ENCODE measurements around the gene LRRC74B. TPM values are rescaled to one million over a fixed set of nuclear protein-coding genes. Genes with fewer than 3 reads are reported as not detected.
"Not testable (repeated sequence)": the region's sequence is repeated elsewhere in the genome, so short reads cannot be mapped to it uniquely, and the experiment has no call there.

LRRC74B gene
- polyA plus RNA-seq, 1 of the 3 experiments (the other 2 are of a cell fraction): 0.03 TPM

DNA sequence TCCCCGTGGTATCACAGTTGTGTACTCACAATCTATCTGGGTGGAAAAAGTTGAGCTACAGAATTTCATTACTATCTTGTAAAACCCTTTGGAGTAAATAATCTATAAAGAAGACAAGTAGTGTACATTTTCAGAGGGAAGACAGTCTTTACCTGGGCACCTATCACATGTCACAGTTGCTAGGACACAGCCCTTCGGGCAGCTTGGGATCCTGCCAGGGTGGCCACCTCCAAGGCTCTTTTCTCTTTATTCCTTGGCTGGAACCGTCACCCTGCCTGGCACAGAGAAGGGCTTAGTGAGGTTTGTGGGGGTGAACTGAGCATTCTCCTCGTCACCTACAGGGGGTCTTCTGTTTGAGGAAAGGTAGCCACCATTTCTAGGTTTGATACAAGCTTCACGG lies 23.6 kb downstream of the LRRC74B start:
- 52% methylated on average over 3 of the region's 5 CpGs for WGBS (ENCODE audit: low lambda C conversion rate)
- no peak overlapping the region for H3K4me3 ChIP-seq (ENCODE audit: low read depth in 2 of 2, low read length in 1 of 2)
- no peaks in the 10 kb centered on the region for H3K36me3 ChIP-seq (replicated peaks in 1 of 2; ENCODE audit: control insufficient read depth in 1 of 2, insufficient read depth in 2 of 2, low read length in 1 of 2)
- H2AFZ ChIP-seq (ENCODE audit: low read depth): no peak overlapping the region
- no peaks in the 10 kb centered on the region for H3K9me3 ChIP-seq
- TF ChIP-seq, protein P1, sequence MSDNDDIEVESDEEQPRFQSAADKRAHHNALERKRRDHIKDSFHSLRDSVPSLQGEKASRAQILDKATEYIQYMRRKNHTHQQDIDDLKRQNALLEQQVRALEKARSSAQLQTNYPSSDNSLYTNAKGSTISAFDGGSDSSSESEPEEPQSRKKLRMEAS (IDR thresholded peaks at IDR 0.05; ENCODE audit: low read depth): no peak
- no peak for TF ChIP-seq ELF1 (IDR thresholded peaks at IDR 0.05)
- no peaks in the 10 kb centered on the region for H3K4me1 ChIP-seq (ENCODE audit: control insufficient read depth in 1 of 2, insufficient read depth in 2 of 2, low read depth in 1 of 2, low read length in 1 of 2)
- no peak overlapping the region for H3K9ac ChIP-seq
- ChIA-PET CTCF (no interaction called here), POLR2A (no interaction called here)
- H3K79me2 ChIP-seq (ENCODE audit: insufficient read depth): no peaks in the 10 kb centered on the region
- H4K20me1 ChIP-seq (ENCODE audit: insufficient read depth): no peaks in the 10 kb centered on the region
- DNase-seq: no peak
- H3K9me2 ChIP-seq: no peaks in the 10 kb centered on the region
- peaks cover 2% of the 10 kb centered on the region for H3F3A ChIP-seq (replicated peaks; ENCODE audit: insufficient read depth)
- no peak overlapping the region for H3K4me2 ChIP-seq
- no peaks in the 10 kb centered on the region for H3K27me3 ChIP-seq (ENCODE audit: insufficient read depth)
- H3K27ac ChIP-seq (ENCODE audit: low read depth in 2 of 2, low read length in 1 of 2): no peak overlapping the region

- CTCF ChIA-PET: interaction anchor here (1.8 kb wide), 1 partner anchor 32 kb away, joined by 5 read pairs; no protein-coding TSS in a partner anchor
- H3K79me2 ChIP-seq (ENCODE audit: insufficient read depth): no peaks in the 10 kb centered on the region
- no peaks in the 10 kb centered on the region for H3K9me2 ChIP-seq
- no peaks in the 10 kb centered on the region for H3K9me3 ChIP-seq
- no peak overlapping the region for H3K27ac ChIP-seq (ENCODE audit: low read depth in 2 of 2, low read length in 1 of 2)
- H3K36me3 ChIP-seq (replicated peaks in 1 of 2; ENCODE audit: control insufficient read depth in 1 of 2, insufficient read depth in 2 of 2, low read length in 1 of 2): no peaks in the 10 kb centered on the region
- no peaks in the 10 kb centered on the region for H3K27me3 ChIP-seq (ENCODE audit: insufficient read depth)
- DNase-seq: no peak
- no peaks in the 10 kb centered on the region for H3K4me1 ChIP-seq (ENCODE audit: control insufficient read depth in 1 of 2, insufficient read depth in 2 of 2, low read depth in 1 of 2, low read length in 1 of 2)
- H3K4me3 ChIP-seq (ENCODE audit: low read depth in 2 of 2, low read length in 1 of 2): no peak overlapping the region
- POLR2A ChIA-PET: no interaction called here
- no peak for TF ChIP-seq REST (IDR thresholded peaks at IDR 0.05; ENCODE audit: low read depth, low read length)
- TF ChIP-seq, protein P1 (IDR thresholded peaks at IDR 0.05; ENCODE audit: low read depth): no peak
- no peak for TF ChIP-seq YY1 (IDR thresholded peaks at IDR 0.05; ENCODE audit: low read depth)
- TF ChIP-seq MEF2A (IDR thresholded peaks at IDR 0.05; ENCODE audit: borderline replicate concordance, low read depth): no peak
- TF ChIP-seq CHD2 (IDR thresholded peaks at IDR 0.05; ENCODE audit: low read length, partially characterized antibody): no peak
- TF ChIP-seq EP300 (IDR thresholded peaks at IDR 0.05; ENCODE audit: borderline replicate concordance in 1 of 2, low read depth in 1 of 2, low read length in 1 of 2): no peak
- no peak for TF ChIP-seq NFIC (IDR thresholded peaks at IDR 0.05; ENCODE audit: borderline replicate concordance)
- no peak for TF ChIP-seq TCF12 (IDR thresholded peaks at IDR 0.05)
- TF ChIP-seq FOXJ3 (CRISPR knock-in tag; IDR thresholded peaks at IDR 0.05): no peak
- TF ChIP-seq POLR2AphosphoS5 (IDR thresholded peaks at IDR 0.05; ENCODE audit: low read depth, low read length): no peak
- no peak overlapping the region for H3K4me2 ChIP-seq
- 69% methylated on average over 12 of the region's 17 CpGs for WGBS (ENCODE audit: low lambda C conversion rate)
- no peak overlapping the region for H3K9ac ChIP-seq
- no peak overlapping the region for H2AFZ ChIP-seq (ENCODE audit: low read depth)
- peaks cover 4% of the 10 kb centered on the region for H3F3A ChIP-seq (replicated peaks; ENCODE audit: insufficient read depth)
- no peaks in the 10 kb centered on the region for H4K20me1 ChIP-seq (ENCODE audit: insufficient read depth)
These were observed 25.2 kb downstream of the LRRC74B start for GRCh38 chr22:21070690-21071615.

DNA sequence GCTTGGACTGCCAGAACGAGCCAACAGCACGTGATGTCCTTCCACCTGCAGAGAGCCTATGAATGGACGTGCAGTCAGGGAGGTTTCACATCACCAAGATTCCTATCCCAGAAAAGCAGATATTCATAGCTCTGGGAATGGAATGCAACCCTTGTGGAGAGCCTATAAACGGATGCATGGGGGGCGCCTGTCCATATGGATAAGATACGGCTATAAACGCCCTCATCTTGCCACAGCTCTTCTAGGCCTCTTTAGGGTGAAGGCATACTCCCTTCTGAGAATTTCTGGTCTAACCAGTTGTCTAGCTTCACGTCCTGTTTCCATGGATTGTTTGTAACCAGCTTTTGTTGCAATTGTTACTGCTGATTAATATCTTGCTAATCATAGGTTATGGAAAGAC lies 26.1 kb downstream of the LRRC74B start:
- H3K4me2 ChIP-seq; H3K79me2 ChIP-seq (ENCODE audit: insufficient read depth); POLR2A ChIA-PET; H4K20me1 ChIP-seq (ENCODE audit: insufficient read depth); H3K27ac ChIP-seq (ENCODE audit: low read depth in 2 of 2, low read length in 1 of 2); H3K9ac ChIP-seq; H3K9me3 ChIP-seq; H3K4me1 ChIP-seq (ENCODE audit: control insufficient read depth in 1 of 2, insufficient read depth in 2 of 2, low read depth in 1 of 2, low read length in 1 of 2); H3K4me3 ChIP-seq (ENCODE audit: low read depth in 2 of 2, low read length in 1 of 2); H3K27me3 ChIP-seq (ENCODE audit: insufficient read depth); H3K36me3 ChIP-seq (replicated peaks in 1 of 2; ENCODE audit: control insufficient read depth in 1 of 2, insufficient read depth in 2 of 2, low read length in 1 of 2); DNase-seq; H3F3A ChIP-seq (replicated peaks; ENCODE audit: insufficient read depth); H2AFZ ChIP-seq (ENCODE audit: low read depth); H3K9me2 ChIP-seq: not testable (repeated sequence)
- CTCF ChIA-PET: interaction anchor here (1.2 to 1.8 kb wide), 2 partner anchors 19 to 31 kb away, joined by 4 to 5 read pairs; no protein-coding TSS in a partner anchor
- 62% methylated on average over 8 of the region's 8 CpGs for WGBS (ENCODE audit: low lambda C conversion rate)

Measured in SK-N-SH (cell line).